ACC112 (cell line): ENCODE data around the gene RBFOX2.

Experiments used
- H2AFZ ChIP-seq: fragments of 200-600 bp; sonication (generic); one replicate; pipeline ENCODE4 v1.6.0; 2017; ENCODE audit warnings: antibody characterized with exemption, low read length; ENCODE audit not compliant: unreplicated experiment
- H3K27ac ChIP-seq: fragments of 200-600 bp; sonication (generic); 2 replicates; pipeline ENCODE4 v1.5.1; 2014; ENCODE audit warnings: low read depth, mild to moderate bottlenecking, antibody characterized with exemption, low read length, moderate library complexity
- H3K27me3 ChIP-seq: fragments of 200-600 bp; sonication (generic); 2 replicates; pipeline ENCODE4 v1.6.1; 2014; ENCODE audit warnings: mild to moderate bottlenecking, antibody characterized with exemption, low read length, moderate library complexity, mixed read lengths; ENCODE audit not compliant: insufficient read depth
- H3K36me3 ChIP-seq: fragments of 200-600 bp; sonication (generic); 2 replicates; pipeline ENCODE4 v1.6.1; 2016; ENCODE audit warnings: mild to moderate bottlenecking, antibody characterized with exemption, low read length, moderate library complexity, mixed read lengths; ENCODE audit not compliant: insufficient read depth
- H3K4me1 ChIP-seq: fragments of 200-600 bp; sonication (generic); one replicate; pipeline ENCODE4 v1.6.1; 2016; ENCODE audit warnings: low read length, mixed read lengths; ENCODE audit not compliant: insufficient read depth, unreplicated experiment, control insufficient read depth
- H3K4me3 ChIP-seq: fragments of 200-600 bp; sonication (generic); 2 replicates; pipeline ENCODE4 v1.5.1; 2014; ENCODE audit warnings: mild to moderate bottlenecking, low read depth, low read length
- H3K79me2 ChIP-seq: fragments of 200-600 bp; sonication (generic); one replicate; pipeline ENCODE4 v1.6.0; 2016; ENCODE audit warnings: low read length; ENCODE audit not compliant: control insufficient read depth, unreplicated experiment, insufficient read depth

Gene RBFOX2

GRCh38 chr22:35888181-35888870 is 140.3 kb downstream of the RBFOX2 start:
- no peaks in the 10 kb centered on the region for H3K27me3 ChIP-seq
- H3K4me1 ChIP-seq: peaks cover 21% of the 10 kb centered on the region
- no peak overlapping the region for H3K4me3 ChIP-seq
- H3K36me3 ChIP-seq: no peaks in the 10 kb centered on the region
- H3K79me2 ChIP-seq: peaks cover 36% of the 10 kb centered on the region
- H2AFZ ChIP-seq: no peak overlapping the region
- no peak overlapping the region for H3K27ac ChIP-seq

- Histone ChIP-seq H3K79me2 (peaks cover 27% of the 10 kb centered on the region), H3K4me3 (no peak overlapping the region), H3K4me1 (peaks cover 21% of the 10 kb centered on the region), H3K36me3 (no peaks in the 10 kb centered on the region), H3K27me3 (no peaks in the 10 kb centered on the region), H3K27ac (no peak overlapping the region), H2AFZ (no peak overlapping the region)
Measured at GRCh38 chr22:35887296-35887875, 141.2 kb downstream of the RBFOX2 start.

GRCh38 chr22:35886309-35886708 is 142.3 kb downstream of the RBFOX2 start:
- no peak overlapping the region for H2AFZ ChIP-seq
- no peaks in the 10 kb centered on the region for H3K27me3 ChIP-seq
- no peak overlapping the region for H3K4me3 ChIP-seq
- peaks cover 23% of the 10 kb centered on the region for H3K79me2 ChIP-seq
- peaks cover 17% of the 10 kb centered on the region for H3K4me1 ChIP-seq
- H3K36me3 ChIP-seq: no peaks in the 10 kb centered on the region
- H3K27ac ChIP-seq: no peak overlapping the region

GRCh38 chr22:35884529-35884928 is 144.1 kb downstream of the RBFOX2 start:
- H3K27me3 ChIP-seq: no peaks in the 10 kb centered on the region
- H2AFZ ChIP-seq: no peak overlapping the region
- no peak overlapping the region for H3K27ac ChIP-seq
- no peak overlapping the region for H3K4me3 ChIP-seq
- peaks cover 19% of the 10 kb centered on the region for H3K79me2 ChIP-seq
- H3K36me3 ChIP-seq: no peaks in the 10 kb centered on the region
- peaks cover 17% of the 10 kb centered on the region for H3K4me1 ChIP-seq

- Histone ChIP-seq H3K4me1 (peaks cover 17% of the 10 kb centered on the region), H3K79me2 (peaks cover 15% of the 10 kb centered on the region), H3K27ac (no peak overlapping the region)
Measured at GRCh38 chr22:35883031-35883620, 145.5 kb downstream of the RBFOX2 start.

GRCh38 chr22:35882211-35883030 is 146.2 kb downstream of the RBFOX2 start:
- Histone ChIP-seq H3K4me3 (no peak overlapping the region), H3K4me1 (peaks cover 17% of the 10 kb centered on the region), H3K36me3 (no peaks in the 10 kb centered on the region), H3K27me3 (no peaks in the 10 kb centered on the region), H3K79me2 (peaks cover 11% of the 10 kb centered on the region), H3K27ac (no peak overlapping the region), H2AFZ (no peak overlapping the region)

More at GRCh38 chr22:35883031-35883620, 145.5 kb downstream of the RBFOX2 start:
- H2AFZ ChIP-seq: no peak overlapping the region
- no peak overlapping the region for H3K4me3 ChIP-seq
- no peaks in the 10 kb centered on the region for H3K27me3 ChIP-seq
- no peaks in the 10 kb centered on the region for H3K36me3 ChIP-seq

GRCh38 chr22:35879351-35879750 is 149.3 kb downstream of the RBFOX2 start:
- H3K27ac ChIP-seq: no peak overlapping the region
- H2AFZ ChIP-seq: no peak overlapping the region
- H3K36me3 ChIP-seq: no peaks in the 10 kb centered on the region
- peaks cover 17% of the 10 kb centered on the region for H3K4me1 ChIP-seq
- peaks cover 5% of the 10 kb centered on the region for H3K79me2 ChIP-seq
- no peaks in the 10 kb centered on the region for H3K27me3 ChIP-seq
- no peak overlapping the region for H3K4me3 ChIP-seq

GRCh38 chr22:35873426-35873825 is 155.2 kb downstream of the RBFOX2 start:
- Histone ChIP-seq H3K27ac (no peak overlapping the region), H3K4me1 (no peaks in the 10 kb centered on the region), H3K79me2 (peaks cover 5% of the 10 kb centered on the region), H2AFZ (no peak overlapping the region), H3K27me3 (no peaks in the 10 kb centered on the region), H3K36me3 (no peaks in the 10 kb centered on the region), H3K4me3 (no peak overlapping the region)

- no peaks in the 10 kb centered on the region for H3K36me3 ChIP-seq
- no peaks in the 10 kb centered on the region for H3K4me1 ChIP-seq
- H3K4me3 ChIP-seq: no peak overlapping the region
- no peak overlapping the region for H2AFZ ChIP-seq
- no peak overlapping the region for H3K27ac ChIP-seq
- H3K27me3 ChIP-seq: no peaks in the 10 kb centered on the region
- peaks cover 5% of the 10 kb centered on the region for H3K79me2 ChIP-seq
Measured at GRCh38 chr22:35872451-35872850, 156.2 kb downstream of the RBFOX2 start.

GRCh38 chr22:35870517-35871293 is 157.9 kb downstream of the RBFOX2 start:
- no peak overlapping the region for H3K27ac ChIP-seq
- no peak overlapping the region for H2AFZ ChIP-seq
- H3K36me3 ChIP-seq: no peaks in the 10 kb centered on the region
- H3K79me2 ChIP-seq: peaks cover 7% of the 10 kb centered on the region
- H3K27me3 ChIP-seq: no peaks in the 10 kb centered on the region
- no peak overlapping the region for H3K4me3 ChIP-seq
- H3K4me1 ChIP-seq: no peaks in the 10 kb centered on the region
